ENCODE measurements around the gene SLCO2A1. TPM values are rescaled to one million over a fixed set of nuclear protein-coding genes. Genes with fewer than 3 reads are reported as not detected.

Gene SLCO2A1
- total RNA-seq, 1 donor from 2014 or later: not detected

DNA sequence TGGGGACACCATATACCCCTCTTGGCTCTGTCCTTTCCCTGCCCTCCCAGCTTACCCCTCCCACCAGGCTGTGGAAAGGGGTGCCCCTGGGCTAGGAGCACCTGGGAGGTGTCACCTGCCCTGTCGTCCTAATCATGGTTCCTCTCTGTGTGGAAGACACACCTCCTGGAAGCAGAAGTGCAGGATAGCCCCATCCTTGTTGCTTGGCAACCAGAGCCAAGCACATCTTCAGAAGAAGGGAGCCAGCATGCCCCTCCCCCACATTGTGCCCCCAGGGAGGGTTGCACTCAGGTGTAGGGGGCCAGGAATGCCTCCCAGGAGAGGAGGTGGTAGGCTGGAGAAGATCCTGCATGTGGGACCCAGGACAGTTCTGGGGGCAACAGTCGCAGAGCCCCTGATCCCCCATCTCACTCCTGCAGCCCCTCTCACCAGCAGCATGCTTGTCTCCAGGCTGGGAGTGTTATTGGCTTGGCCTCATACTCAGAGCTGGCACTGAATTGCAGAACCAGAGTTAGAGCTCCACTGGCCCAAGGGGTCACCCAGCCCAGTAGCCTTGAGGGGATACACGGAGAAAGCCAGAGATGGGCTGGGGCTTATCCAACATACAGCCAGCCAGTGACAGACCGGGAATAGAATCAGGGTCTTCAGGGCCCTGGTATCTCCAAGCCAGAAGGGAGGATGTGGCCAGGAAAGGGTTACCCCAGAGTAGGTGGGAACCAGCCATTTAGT, 142.5 kb downstream of the SLCO2A1 start:
- DNase-seq (ENCODE audit: low read depth): no peak

DNA sequence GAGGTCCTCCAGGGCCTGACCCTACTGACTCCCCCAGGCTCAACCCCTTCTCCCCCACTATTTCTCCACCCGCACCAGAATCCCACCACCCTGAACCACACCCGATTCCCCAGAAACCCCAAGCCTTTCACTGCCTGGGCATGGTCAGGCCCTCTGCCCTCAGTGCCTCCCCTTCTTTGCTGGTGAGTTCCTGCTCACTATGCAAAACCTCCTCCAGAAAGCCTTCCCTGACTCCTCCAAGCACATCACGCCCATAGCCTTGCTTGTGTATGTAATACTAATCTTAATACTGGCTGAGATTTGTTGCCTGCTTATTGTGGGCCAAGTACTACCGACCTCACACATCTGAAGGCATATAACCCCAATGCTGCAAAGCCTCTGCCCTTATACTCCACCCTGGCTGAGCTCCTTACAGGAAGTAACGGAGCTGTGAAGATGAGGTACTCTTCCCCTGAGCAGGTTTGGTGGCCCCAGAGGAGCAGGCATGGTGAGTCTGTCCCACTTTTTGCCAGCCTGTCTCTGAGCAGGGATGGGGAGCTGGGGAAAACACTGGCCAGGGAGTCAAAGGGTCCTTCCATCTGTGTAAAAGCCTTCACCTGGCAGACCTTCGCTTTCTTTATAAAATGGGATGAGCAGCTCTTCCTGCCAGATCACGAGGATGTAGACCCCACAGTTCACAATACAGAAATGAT, 143.5 kb downstream of the SLCO2A1 start:
- DNase-seq (ENCODE audit: low read depth): no peak

DNA sequence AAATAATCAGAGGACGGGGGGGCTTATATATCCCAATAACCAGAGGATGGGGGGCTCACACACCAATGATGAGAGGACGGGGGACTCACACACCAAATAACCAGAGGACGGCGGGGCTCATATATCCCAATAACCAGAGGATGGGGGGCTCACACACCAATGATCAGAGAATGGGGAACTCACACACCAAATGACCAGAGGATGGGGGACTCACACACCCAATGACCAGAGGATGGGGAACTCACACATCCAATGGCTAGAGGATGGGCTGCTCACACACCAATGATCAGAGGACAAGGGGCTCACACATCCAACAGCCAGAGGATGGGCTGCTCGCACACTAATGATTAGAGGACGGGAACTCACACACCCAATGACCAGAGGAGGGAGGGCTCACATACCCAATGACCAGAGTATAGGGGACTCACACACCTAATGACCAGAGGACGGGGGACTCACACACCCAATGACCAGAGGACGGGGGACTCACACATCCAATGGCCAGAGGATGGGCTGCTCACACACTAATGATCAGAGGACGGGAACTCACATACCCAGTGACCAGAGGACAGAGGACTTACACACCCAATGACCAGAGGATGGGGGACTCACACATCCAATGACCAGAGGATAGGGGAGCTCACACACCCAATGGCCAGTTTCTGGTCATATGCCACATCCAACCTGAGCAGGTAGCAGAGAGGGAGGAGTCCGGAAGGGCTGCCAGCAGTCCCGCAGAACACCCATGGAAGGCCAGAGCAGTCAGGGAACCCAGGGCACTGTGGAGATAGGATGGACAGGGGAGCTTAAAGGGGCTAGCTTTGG, 144.6 kb downstream of the SLCO2A1 start:
- no peak for DNase-seq (ENCODE audit: low read depth)

DNA sequence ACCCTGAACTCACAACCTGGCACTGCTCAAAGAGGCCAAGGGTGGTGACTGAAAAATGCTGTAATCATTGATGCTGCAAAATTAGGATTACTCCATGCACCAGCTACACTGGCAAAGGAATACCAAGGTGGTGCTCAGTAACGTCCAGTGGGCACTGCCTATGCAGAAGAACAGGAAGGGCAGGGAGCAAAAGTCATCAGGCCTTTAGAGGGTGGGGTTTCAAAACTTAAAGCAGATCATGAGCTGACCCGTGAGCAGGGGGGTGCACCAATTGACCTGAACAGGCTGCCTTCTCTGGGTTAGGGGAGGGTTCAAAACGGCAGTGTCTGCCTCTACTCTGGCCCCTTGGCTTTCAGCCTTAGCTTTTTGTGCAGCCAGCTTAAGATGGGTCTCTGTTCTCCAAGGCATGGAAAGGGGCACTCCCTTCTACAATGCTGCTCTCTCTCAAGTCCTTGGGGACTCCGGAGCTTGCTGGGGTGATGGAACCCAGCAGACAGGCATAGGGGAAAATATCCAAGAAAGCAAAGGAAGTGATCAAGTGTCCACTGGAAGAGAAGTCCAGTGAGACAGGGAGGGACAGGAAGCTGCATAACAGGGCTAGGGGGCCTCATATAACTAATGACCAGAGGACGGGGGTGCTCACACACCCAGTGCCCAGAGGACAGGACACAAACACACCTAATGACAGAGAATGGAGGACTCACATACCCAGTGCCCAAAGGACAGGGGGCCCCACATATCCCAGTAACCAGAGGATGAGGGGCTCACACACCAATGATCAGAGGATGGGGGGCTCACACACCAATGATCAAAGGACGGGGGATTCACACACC, 145.5 kb downstream of the SLCO2A1 start:
- no peak for DNase-seq (ENCODE audit: low read depth)

DNA sequence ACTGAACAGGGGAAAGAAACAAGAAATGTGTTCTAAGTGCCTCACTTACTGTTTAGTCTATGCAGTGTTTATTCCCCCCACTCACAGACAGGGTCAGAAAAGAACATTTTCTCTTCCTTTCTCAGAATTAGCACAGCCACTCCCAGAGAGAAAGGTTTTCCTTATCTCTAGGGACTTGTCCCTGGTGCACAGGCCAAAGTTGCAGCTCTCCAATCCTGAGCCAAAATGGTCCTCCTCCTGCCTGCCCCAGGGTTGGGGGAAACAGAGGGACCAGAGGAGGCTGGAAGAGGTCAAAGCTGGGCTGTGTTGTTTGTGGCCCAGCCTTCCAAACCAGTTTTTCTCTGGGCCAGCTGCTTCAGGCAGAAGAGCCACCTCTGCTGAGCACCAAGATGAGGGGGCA, 146.1 kb downstream of the SLCO2A1 start:
- DNase-seq (ENCODE audit: low read depth): no peak

DNA sequence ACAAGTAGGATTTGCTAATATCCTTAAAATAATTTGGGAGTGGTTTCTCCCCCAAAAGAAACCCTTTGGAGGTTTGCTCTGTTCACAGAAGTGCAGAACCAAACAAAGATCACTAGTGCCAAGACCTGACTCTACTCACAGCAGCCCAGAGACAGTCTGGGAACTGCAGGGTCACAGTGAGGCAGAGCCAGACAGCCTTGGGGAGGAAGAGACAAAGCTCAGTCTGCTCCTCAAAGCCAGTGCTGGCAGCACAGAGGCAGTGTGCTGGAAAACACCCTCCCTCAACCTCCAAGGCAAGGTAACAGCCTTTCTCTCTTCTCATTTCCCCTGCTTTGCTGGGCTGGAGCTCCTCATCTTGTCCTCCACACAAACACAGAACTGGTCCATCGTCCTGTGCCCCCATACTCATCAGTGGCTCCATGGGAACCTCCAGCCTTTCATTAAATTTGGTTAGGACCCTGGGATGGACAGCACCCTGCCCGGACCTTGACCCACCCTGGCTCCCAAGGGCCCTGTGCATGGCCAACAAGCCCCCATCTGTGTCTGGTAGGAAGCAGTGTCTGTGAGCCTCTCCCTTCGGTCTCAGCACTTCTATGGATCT, 146.6 kb downstream of the SLCO2A1 start:
- DNase-seq (ENCODE audit: low read depth): no peak

DNA sequence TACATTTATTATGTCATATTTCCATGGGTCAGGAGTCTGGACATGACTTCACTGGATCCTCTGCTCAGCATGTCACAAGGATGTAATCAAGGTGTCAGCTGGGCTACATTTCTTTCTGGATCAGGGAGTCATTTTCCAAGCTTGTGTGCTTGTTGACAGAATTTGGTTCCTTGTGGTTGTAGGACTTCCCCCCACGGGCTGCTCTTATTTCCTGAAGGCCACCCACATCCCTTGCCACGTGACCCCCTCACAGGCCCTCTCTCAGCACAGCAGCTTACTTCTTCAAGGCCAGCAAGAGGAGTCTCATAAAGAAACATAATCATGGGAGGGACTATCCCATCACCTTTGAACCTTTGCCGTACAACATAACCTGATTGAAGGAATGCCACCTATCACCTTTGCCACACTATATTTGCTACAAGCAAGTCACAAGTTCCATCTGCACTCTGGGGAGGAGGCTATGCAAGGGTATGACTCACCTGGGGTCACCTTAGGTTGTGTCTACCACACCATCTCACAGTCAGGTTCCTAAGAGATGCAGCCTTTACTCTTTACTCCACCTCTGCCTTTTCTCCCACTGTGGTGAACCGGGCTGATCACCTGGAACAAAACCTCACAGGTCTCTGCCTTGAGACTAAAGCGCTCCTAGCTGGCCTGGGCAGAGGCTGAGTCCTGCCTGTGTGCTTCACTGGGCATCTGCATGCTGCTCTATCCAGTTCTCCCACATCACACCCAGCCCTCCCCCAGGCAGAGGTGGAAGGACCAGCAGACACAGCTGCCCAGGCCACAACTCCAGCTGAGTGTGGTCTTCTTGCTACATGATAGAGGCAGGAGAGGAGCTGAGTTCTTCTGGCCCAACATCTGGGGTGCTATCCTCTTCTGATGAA, 147.5 kb downstream of the SLCO2A1 start:
- DNase-seq (ENCODE audit: low read depth): no peak

DNA sequence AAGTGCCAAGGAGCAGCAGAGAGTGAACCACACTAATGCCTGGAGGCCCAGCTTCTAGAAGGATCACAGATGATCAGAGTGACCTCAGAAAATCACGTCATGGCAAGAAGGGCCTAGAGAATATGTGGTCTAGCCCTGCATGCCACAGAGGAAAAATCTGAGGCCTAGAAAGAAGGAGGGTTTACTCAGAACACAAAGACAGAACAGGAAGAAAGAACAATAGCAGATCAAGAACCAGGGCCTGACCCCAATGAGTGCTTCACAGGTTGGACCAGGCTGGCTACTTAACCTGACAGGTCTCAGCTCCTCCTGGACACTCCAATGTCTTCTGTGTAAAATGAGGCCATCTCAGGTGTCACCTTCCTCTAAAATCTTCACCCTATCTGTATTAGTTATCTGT, 148.2 kb downstream of the SLCO2A1 start:
- DNase-seq (ENCODE audit: low read depth): no peak

DNA sequence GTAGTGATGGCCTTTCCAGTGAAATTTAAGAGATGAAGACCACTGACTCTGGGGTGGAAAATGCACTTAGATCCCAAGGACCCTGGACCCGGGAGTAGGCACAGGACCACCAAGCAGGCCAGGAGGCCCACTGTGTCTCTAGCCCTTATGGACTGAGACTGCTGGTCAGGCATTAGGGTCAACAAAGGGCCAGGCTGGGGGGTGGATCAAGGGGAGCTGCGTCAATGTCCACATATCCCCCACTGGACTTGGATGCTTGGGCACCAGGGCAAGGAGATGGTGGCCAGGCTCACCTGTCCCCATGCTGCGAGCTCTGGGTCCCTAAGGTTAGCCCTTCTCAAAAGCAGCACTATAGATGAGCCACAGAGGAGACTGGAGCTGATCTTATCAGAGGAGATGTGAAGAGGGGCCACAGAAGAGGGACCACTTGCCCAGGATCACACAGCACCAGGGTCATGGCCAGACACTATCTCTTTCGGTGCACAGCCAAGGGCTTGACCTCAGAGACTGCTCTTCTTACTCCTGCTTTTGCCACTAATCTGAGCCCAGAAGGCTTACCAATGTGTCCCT, 148.8 kb downstream of the SLCO2A1 start:
- DNase-seq (ENCODE audit: low read depth): no peak

DNA sequence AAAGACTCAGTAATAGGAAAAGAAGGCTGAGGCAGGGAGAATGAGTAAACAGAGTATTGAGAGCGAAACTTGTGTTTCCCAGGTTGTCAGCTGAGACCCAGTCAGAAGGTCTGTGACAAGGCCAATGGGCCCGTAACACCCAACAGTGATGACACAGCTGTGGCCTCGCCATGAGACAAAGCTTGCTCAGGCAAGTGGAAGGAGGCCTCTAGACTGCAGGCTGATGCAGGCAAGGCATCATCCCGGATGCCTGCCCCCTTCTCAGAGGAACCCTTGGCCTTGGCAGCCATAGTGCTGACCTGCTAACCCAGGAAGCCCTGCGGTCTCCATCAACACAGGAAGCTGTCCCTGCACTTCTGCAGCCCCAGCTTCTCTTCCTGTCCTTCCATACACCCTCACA, 149.4 kb downstream of the SLCO2A1 start:
- no peak for DNase-seq (ENCODE audit: low read depth)

DNA sequence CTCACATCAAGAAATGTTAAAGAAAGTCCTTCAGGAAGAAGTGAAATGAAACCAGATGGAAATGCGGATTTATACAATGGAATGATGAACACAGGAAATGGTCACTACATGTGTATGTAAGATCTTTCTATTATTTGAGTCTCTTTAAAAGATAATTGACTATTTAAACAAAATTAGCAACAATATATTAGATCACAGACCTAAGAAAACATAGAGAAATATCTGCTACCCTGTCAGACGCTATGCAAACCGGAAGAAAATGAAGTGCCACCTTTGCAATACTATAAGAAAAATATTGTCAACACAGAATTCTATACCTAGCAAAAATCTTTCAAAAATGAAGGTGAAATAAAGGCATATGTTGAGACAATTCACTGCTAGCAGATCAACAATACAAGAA, 151.2 kb downstream of the SLCO2A1 start:
- no peak for DNase-seq (ENCODE audit: low read depth)

Other genes with a start within 250 kb of the SLCO2A1 start
- 53.8 and 59.9 TPM in 2 replicates for gene SRPRB, start 224.1 kb downstream of the SLCO2A1 start, total RNA-seq
- 0.37 and 1.1 TPM in 2 replicates for gene RAB6B, start 134.0 kb downstream of the SLCO2A1 start, total RNA-seq
- 47.3 and 51.0 TPM in 2 replicates for gene RYK, start 220.9 kb upstream of the SLCO2A1 start, total RNA-seq

Measured in myocyte (in vitro differentiated cells).